CD4-positive, alpha-beta T cell treated with Interleukin-4 for 4 hours (primary cell): ENCODE measurements around the gene TUG1.

Experiments
- DNase-seq: peaks from one replicate; pipeline ENCODE4 v3.0.0-alpha.2; 2020

Gene TUG1

DNA sequence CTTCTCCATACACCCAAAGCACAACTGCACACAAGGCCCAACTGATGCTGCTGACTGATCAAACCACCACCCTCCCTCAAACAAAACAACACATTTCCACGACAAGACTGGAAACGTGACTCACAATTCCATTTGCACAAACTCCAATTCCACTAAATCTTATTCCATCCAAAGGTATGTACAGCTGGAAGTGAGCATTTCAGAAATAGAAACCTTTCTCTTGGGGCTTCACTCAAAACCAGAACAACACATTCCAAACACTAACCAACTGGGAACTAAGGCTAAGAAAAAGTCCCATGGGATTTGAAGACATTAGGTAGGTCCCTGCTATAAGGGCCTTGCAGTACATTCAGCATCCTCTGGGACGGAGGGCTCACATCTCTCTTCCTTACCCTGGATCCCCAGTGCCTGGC is 20.1 kb upstream of the TUG1 start:
- DNase-seq, result no peak

GRCh38 chr22:30949934-30950660 is 19.0 kb upstream of the TUG1 start:
- DNase-seq, result no peak

GRCh38 chr22:30953206-30953605 is 15.9 kb upstream of the TUG1 start:
- no peak for DNase-seq

DNA sequence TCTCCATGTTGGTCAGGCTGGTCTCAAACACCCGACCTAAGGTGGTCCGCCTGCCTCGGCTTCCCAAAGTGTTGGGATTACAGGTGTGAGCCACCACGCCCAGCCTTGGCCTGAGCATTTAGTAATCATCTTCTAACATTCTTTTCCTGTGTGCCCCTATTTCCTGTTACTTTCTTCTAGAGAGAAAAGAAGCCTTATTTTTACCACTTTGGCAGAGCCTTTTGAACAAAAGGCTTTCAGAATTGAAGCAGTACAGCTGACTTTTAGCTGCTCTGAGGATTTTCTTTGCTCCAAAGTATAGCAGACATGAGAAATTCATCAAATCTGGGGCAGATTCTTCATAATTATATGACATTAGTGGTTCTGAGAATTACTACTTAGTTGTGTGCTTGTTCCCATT is 13.9 kb upstream of the TUG1 start:
- DNase-seq, result no peak

DNA sequence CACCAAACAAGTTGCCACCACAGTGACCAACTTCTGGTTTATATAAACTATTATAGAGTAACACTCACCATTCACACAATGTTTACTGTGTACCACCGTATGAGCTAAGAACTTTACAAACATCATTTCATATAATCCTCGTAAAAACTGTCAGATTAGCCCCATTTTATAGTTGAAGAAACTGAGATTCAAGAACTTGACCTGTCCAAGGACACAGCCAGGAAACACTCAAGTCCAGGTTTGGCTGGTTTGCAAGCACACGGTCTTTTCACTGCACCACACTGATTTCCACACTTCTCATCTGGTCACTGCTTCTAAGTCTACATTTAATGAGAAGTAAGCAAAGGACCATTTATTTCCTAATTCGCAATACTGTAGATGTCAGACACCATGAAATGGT is 4.2 kb upstream of the TUG1 start:
- DNase-seq, result no peak

DNA sequence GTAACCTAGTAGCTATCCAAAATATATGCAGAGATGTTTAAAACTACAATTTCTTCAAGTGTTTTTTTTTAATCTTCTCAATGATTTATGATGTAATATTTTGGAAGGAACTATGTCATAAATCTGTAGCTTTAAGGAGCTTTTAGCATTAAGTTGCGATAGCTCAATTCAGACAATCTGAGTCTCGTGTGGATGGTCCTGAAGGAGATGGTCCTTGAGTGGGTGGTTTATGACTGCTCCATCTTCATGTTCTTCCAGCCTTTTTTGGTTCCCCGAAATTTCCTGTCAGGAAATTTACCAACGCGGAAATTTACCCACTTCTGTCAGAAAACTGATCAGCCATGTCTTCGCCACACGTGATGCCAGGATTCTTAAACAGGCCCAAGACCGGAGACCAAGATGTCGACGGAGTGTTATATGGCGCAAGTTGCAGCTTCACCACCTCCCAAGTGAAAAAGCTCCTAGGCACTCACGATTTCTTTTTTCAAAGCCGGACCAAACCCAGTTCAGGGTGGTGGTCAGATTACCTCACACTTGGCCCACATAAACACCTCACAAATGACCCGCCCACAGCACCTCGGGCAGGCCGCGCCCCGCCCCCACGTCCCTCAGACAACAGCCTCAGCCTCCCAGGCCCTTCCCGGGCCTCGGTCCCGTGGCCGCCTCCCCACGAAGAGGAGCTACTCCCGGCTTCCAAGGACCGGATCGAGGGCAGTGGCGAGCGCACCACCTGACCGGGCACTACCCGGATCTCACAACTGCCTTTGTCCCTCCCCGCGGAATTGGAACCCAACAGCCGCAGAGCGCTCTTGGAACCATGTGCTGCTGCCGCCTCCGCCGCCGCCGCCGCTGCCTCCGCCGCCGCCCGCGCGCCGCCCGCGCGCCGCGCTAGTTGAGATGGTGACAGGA is 796 bp upstream of the TUG1 start, which contains the start of gene MORC2:
MORC2 (minus strand) TSS at position 760 of the 909 bp plus-strand sequence. CDS start 885 bp downstream, outside the sequence.
- DNase-seq, result no peak

DNA sequence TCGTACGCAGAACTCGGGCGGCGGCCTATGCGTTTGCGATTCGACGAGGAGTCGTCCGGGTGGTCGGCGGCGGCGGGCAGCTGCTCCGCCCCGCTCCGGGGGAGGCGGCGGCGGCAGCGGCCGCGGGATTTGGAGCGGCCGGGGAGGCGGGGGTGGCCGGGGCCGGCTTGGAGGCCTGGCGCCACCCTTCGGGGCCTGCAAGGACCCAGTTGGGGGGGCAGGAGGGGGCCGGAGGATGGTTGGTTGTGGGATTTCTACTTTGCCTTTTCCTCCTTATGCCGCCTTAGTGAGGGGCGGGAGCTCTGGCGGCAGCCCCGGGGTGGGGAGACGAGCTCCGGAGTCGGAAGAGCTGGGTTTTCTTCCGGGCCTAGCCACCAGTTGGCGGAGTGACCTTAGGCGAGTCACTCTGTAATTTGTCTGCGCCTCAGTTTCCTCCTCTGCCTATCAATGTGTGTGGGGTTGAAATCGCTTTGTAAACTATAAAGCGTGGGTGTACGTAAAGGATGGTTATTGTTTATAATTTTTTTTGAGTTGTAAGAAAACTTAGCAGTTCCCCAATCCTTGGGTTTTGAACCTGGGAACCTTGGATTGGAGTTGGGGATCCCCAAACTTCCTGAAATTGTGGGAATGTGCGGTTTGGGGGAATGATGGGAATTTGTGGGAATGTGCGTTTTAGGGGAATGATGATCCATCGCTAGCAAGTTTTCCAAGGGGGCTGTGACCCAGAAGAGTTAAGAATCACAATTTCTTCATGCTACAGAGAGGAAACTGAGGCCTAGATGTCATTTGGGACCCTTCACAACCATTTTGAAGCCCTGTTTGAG is 679 bp downstream of the TUG1 start:
- DNase-seq, result peak; percentile 32

DNA sequence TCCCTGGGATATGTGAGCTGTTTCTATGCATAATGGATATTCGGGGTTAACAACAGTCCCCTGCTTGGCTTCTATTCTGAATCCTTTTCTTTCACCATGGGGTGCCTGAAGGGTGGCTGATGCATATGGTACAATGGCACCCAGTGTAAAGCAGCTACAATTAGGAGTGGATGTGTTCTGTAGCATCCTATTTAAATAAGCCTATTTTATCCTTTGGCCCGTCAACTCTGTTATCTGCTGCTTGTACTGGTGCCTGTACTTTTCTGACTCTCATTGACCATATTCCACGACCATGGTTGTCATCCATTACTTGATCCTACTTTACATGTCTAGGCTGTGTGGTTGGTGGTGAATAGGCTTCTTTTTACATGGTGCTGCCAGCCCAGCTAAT is 1.3 kb downstream of the TUG1 start:
- no peak for DNase-seq

GRCh38 chr22:30978304-30978962 is 9.4 kb downstream of the TUG1 start:
- DNase-seq, result no peak

DNA sequence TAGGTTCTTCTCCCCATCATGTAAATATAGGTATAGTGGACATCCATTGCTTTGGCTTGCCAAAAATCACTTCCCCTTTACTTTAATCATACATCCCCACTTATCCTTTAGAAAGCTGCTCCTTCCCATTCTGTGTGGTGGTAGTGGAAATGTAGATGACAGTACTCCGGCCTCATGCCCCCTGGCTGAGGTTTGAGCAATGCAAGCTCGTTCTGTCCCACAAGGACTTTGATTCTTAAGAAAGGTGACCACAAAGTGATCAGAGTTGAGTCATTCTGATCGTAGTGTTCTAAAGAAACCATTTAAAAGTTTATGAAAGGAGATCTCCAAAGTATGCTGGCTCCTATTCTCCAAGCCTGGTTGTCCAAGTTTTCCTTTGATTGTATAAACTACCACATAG is 10.9 kb downstream of the TUG1 start:
- no peak for DNase-seq

DNA sequence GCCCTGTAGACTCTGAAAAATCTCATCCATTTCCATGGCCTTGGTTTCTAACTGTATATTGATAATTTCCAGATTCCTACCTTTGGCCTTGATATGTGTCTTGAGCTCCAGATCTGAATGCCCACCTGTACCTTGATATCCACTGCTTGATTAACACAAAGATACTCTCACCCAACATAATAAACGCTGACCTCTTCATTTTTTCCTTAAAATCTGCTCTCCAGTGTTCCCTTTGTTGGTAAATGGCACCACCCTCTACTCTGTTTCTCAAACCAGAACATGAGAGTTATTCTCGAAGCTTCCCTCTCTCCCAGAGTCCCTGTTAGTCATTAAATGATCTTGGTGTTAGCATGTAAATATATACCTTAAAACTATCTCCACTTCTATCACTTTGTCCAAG is 13.4 kb downstream of the TUG1 start:
- DNase-seq, result no peak

DNA sequence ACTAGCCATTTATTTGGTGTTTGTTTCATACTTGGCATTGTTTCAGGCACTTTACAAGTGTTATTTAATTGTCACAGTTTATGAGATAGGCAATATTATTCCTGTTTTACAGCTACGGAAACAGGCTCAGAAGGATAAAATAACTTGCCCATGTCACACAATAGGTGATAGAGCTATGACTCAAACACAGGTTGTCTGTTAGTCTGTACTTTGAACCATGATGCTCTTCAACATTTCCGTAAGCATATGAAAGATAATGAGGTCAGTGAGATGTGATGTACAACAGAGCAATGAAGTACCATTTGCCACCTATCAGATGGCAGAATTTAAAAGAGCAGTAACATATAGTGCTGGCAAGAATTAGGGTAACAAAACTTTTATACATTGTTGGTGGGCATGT is 15.3 kb downstream of the TUG1 start:
- DNase-seq, result no peak

- no peak for DNase-seq
Observed at GRCh38 chr22:30985561-30986208, 16.6 kb downstream of the TUG1 start.

GRCh38 chr22:30989474-30989873 is 20.4 kb downstream of the TUG1 start:
- no peak for DNase-seq

DNA sequence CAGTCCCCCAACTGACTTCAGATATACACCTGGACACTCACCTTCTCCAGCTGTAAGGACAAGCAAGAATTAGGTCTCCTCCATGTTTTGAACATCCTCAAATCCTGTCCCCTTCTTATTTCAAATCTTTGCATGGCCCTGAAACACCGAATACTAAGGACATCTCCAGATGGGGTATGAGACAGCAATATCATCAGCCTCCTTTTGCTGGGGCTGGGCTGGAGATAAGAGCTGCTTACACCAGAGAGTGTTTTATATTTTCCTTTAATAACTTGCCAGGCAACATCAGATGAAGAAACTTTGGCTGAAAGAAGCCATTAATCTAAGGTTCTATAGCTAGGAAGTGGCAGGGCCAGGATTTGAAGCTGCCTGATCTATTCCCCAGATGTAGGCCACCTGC is 21.6 kb downstream of the TUG1 start:
- no peak for DNase-seq

- no peak for DNase-seq
Observed at GRCh38 chr22:30992565-30992964, 23.5 kb downstream of the TUG1 start.

DNA sequence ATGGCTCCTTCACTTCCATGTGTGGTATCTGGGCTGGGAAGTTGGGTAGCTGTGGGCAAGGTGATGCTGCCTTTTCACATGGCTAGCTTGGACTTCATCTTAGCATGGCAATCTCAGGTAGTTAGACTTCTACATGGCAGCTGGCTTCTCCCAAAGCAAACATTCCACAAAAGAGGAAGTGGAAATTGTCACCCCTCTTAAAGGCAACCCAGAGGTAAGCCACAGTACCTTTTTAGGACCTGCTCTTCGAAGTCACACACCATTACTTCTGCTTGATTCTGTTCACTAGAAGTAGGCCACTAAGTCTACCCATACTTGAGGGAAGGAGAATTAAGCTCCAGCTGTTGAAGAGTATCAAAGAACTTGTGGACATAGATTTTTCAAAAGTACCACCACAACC is 25.9 kb downstream of the TUG1 start:
- no peak for DNase-seq

GRCh38 chr22:30996462-30996861 is 27.4 kb downstream of the TUG1 start:
- no peak for DNase-seq

DNA sequence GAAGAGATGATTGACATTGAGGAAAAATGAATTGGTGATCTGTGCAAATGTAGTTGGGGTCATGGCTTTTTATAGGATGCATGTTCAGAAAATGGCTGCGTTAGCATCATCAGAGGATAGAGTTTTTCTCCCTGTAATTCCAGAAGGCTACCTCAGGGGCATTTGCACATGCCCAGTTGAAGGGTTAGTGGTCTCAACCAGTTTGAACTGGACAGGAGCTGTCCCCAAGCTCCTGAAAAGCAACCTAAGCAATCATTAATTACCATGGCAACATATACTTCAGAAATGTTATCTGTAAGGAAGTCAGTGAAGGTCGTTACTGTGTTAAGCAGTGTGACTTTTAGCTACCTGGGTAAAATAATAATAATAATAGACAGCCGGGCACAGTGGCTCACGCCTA is 29.3 kb downstream of the TUG1 start:
- no peak for DNase-seq

DNA sequence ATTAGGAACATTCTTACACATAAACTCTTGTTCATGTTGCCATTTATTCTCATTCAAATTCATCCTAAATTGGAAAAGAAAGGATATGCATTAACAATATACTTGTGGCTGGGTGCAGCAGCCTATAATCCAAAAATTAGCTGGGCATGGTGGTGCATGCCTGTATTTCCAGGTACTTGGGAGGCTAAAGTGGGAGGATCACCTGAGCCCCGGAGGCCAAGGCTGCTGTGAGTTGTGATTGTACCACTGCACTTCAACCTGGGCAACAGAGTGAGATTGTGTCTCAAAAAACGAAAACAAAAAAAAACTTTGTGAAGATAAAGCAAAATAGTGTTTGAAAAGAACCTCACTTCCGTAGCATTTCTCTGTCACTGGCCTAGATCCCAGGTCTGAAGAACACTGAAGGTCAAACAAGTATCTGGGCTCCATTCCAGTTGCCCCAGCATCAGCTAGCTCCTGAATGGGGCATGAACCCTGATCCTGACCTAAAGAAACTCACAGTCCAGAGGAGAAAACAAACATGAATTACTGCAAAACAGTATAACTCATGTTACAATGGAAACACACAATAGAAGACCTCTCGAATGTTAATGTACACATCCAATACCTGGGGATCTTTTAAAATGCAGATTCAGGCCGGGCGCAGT is 32.2 kb downstream of the TUG1 start:
- no peak for DNase-seq

GRCh38 chr22:31005535-31005934 is 36.5 kb downstream of the TUG1 start:
- no peak for DNase-seq
